Dendritic cell treated with granulocyte-macrophage colony-stimulating factor and Interleukin-4, amounts not matched to agents 40 ng/mL and 50 ng/mL, for 4 days (primary cell): Measurements from ENCODE around the gene NGB.
"Not testable (repeated sequence)": the region's sequence is repeated elsewhere in the genome, so short reads cannot be mapped to it uniquely, and the experiment has no call there.

Experiments used
- H3K27ac Mint-ChIP-seq: one replicate; pipeline ENCODE4 v1.8.0; 2022; ENCODE audit warnings: mild to moderate bottlenecking, mixed read lengths
- H3K27me3 Mint-ChIP-seq: one replicate; pipeline ENCODE4 v1.8.0; 2022; ENCODE audit warnings: mild to moderate bottlenecking, mixed read lengths
- H3K36me3 Mint-ChIP-seq: one replicate; pipeline ENCODE4 v1.8.0; 2022; ENCODE audit warnings: low read depth, mixed read lengths
- H3K4me1 Mint-ChIP-seq: one replicate; pipeline ENCODE4 v1.8.0; 2022; ENCODE audit warnings: low read depth, mixed read lengths
- H3K4me3 Mint-ChIP-seq: one replicate; pipeline ENCODE4 v1.8.0; 2022; ENCODE audit warnings: mild to moderate bottlenecking, moderate library complexity, mixed read lengths
- H3K9me3 Mint-ChIP-seq: one replicate; pipeline ENCODE4 v1.8.0; 2022; ENCODE audit warnings: mixed read lengths
- intact Hi-C: fragments of 100-400 bp; cut with micrococcal nuclease; formaldehyde crosslinking; loops from one replicate; pipeline ENCODE4 v1.15.0; 2022

NGB gene

DNA sequence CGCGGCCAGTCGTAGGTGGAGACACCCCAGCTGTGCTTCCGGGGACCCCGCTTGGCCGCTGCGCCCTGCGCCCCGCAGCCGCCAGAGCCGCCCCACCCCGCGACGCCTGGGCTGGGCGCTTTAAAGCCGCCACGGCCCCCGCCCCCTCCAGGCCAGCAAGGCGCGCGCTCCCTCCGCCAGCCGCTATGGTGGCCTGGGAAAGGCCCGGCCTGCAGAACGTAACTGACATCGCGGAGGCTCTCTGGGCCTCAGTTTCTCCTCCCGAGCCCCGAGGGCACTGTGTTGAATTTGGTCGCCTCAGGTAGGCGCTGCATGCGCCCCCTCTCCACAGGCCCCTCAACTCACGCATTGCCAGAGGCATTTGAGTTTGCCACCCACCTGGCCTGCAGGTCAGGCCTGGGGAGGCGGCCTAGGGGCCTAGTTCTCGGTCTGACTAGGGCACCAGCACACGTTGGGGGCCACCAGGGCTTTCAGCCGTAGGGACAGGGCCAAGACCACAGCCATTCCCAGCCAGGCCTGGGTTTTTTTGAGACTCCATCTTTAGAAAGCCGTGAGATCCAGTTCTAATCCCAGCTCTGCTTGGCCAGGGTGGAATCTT, at the start of gene NGB:
TSS of gene NGB (minus strand) at position 94 of the 598 bp plus-strand sequence. CDS start 269 bp downstream, outside the sequence.
- intact Hi-C loops: no loop called here
- Mint-ChIP-seq H3K4me3 (no peak within 1 kb of the TSS), H3K4me1 (peaks cover 5% of the 10 kb centered on the region), H3K27ac (no peak within 1 kb of the TSS), H3K36me3 (no peaks in the 10 kb centered on the region), H3K9me3 (peaks cover 8% of the 10 kb centered on the region), H3K27me3 (peaks cover 48% of the 10 kb centered on the region)

- no peaks in the 10 kb centered on the region for H3K27me3 Mint-ChIP-seq
- peak within 1 kb of the TSS; percentile 85 for H3K4me3 Mint-ChIP-seq
- peaks cover 10% of the 10 kb centered on the region for H3K4me1 Mint-ChIP-seq
- H3K9me3 Mint-ChIP-seq: no peaks in the 10 kb centered on the region
- intact Hi-C loops: loop anchor here (1.0 to 5.0 kb wide), 4 partner anchors 56 to 232 kb away; partner anchors contain the start of genes CIPC, SAMD15, TMED8 and VIPAS39
- peaks cover 11% of the 10 kb centered on the region for H3K36me3 Mint-ChIP-seq
- peak within 1 kb of the TSS; percentile 98 for H3K27ac Mint-ChIP-seq
Observed at GRCh38 chr14:77320238-77320935, 49.4 kb upstream of the NGB start, which contains the start of gene POMT2. Gene POMT2 (minus strand): TSS chr14:77320883. CDS start chr14:77320681, 202 bp downstream.

DNA sequence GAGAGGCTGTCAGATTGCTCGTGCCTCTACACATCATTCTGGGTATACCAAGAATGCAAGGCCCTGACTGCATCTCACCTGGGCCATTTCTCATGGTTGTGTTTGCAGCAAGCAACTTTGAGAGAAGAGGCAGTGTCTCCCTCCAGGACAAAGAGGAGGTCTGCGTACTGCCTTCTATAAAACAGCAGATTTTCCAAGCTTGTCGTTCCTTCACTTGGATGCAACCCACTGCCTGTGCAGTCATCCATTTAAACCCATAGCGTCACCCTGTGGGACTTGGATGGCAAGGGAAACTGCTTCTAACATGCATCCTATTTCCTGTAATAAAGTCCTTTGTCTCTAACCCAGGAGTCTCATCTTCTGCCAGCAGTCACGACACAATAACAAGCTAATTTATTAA, 48.4 kb upstream of the NGB start:
- no peaks in the 10 kb centered on the region for H3K9me3 Mint-ChIP-seq
- H3K27ac Mint-ChIP-seq: no peak overlapping the region
- no peaks in the 10 kb centered on the region for H3K27me3 Mint-ChIP-seq
- peaks cover 10% of the 10 kb centered on the region for H3K4me1 Mint-ChIP-seq
- intact Hi-C loops: no loop called here
- no peak overlapping the region for H3K4me3 Mint-ChIP-seq
- H3K36me3 Mint-ChIP-seq: peaks cover 11% of the 10 kb centered on the region

DNA sequence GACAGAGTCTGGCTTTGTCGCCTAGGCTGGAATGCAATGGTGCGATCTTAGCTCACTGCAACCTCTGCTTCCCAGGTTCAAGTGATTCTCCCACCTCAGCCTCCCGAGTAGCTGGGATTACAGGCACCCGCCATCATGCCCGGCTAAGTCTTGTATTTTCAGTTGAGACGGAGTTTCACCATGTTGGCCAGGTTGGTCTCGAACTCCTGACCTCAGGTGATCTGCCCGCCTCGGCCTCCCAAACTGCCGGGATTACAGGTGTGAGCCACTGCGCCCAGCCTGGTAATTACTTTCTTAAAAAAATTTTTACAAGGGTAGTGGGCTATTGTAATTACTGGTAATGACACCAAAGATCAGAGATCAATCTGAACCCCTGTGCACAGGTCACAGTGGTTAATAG, 47.8 kb upstream of the NGB start:
- H3K27ac Mint-ChIP-seq, H3K27me3 Mint-ChIP-seq, intact Hi-C loops, H3K4me3 Mint-ChIP-seq, H3K9me3 Mint-ChIP-seq: not testable (repeated sequence)
- H3K36me3 Mint-ChIP-seq: peaks cover 11% of the 10 kb centered on the region
- peaks cover 10% of the 10 kb centered on the region for H3K4me1 Mint-ChIP-seq

GRCh38 chr14:77318006-77318553, 47.1 kb upstream of the NGB start:
- Mint-ChIP-seq H3K4me1 (peaks cover 10% of the 10 kb centered on the region), H3K27me3 (no peaks in the 10 kb centered on the region), H3K36me3 (peaks cover 11% of the 10 kb centered on the region), H3K4me3 (no peak overlapping the region), H3K9me3 (no peaks in the 10 kb centered on the region), H3K27ac (no peak overlapping the region)
- intact Hi-C loops: no loop called here

GRCh38 chr14:77316872-77317301, 45.9 kb upstream of the NGB start:
- peaks cover 11% of the 10 kb centered on the region for H3K36me3 Mint-ChIP-seq
- H3K27ac Mint-ChIP-seq: no peak overlapping the region
- no peak overlapping the region for H3K4me3 Mint-ChIP-seq
- intact Hi-C loops: loop anchor here (1.0 to 2.0 kb wide), 2 partner anchors 16 to 165 kb away; no protein-coding TSS in a partner anchor
- H3K9me3 Mint-ChIP-seq: no peaks in the 10 kb centered on the region
- peaks cover under 1% of the 10 kb centered on the region for H3K4me1 Mint-ChIP-seq
- H3K27me3 Mint-ChIP-seq: no peaks in the 10 kb centered on the region

DNA sequence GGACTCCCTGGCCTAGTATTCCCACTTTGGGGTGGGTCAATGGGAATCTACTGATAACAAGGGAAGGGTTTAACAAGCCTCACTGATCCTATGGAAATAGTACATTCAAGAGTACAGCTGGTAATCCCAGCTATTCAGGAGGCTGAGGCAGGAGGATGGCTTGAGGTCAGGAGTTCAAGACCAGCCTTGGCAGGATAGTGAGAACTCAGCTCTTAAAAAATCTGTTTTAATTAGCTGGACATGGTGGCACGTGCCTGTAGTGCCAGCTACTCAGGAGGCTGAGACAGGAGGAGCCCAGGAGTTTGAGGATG, 45.1 kb upstream of the NGB start:
- Mint-ChIP-seq H3K27me3 (no peaks in the 10 kb centered on the region), H3K9me3 (no peaks in the 10 kb centered on the region), H3K4me3 (no peak overlapping the region)

GRCh38 chr14:77314539-77315457, 43.8 kb upstream of the NGB start:
- intact Hi-C loops: no loop called here
- Mint-ChIP-seq H3K4me3 (no peak overlapping the region), H3K36me3 (no peaks in the 10 kb centered on the region), H3K27me3 (no peaks in the 10 kb centered on the region), H3K9me3 (no peaks in the 10 kb centered on the region), H3K27ac (no peak overlapping the region), H3K4me1 (peaks cover 12% of the 10 kb centered on the region)

More for the DNA sequence above, 45.1 kb upstream of the NGB start:
- Mint-ChIP-seq H3K4me1 (peaks cover 7% of the 10 kb centered on the region), H3K27ac (no peak overlapping the region), H3K36me3 (peaks cover 5% of the 10 kb centered on the region)
- intact Hi-C loops: loop anchor here (1.0 to 2.0 kb wide), 2 partner anchors 15 to 164 kb away; no protein-coding TSS in a partner anchor

- H3K36me3 Mint-ChIP-seq: no peaks in the 10 kb centered on the region
- no peaks in the 10 kb centered on the region for H3K9me3 Mint-ChIP-seq
- no peaks in the 10 kb centered on the region for H3K27me3 Mint-ChIP-seq
- peaks cover 16% of the 10 kb centered on the region for H3K4me1 Mint-ChIP-seq
- intact Hi-C loops: no loop called here
- no peak overlapping the region for H3K27ac Mint-ChIP-seq
- no peak overlapping the region for H3K4me3 Mint-ChIP-seq
Observed at GRCh38 chr14:77314043-77314442, 43.0 kb upstream of the NGB start.

- H3K4me3 Mint-ChIP-seq: no peak overlapping the region
- no peaks in the 10 kb centered on the region for H3K27me3 Mint-ChIP-seq
- no peak overlapping the region for H3K27ac Mint-ChIP-seq
- no peaks in the 10 kb centered on the region for H3K36me3 Mint-ChIP-seq
- H3K4me1 Mint-ChIP-seq: peaks cover 22% of the 10 kb centered on the region
- no peaks in the 10 kb centered on the region for H3K9me3 Mint-ChIP-seq
- intact Hi-C loops: no loop called here
Observed at GRCh38 chr14:77313371-77313770, 42.4 kb upstream of the NGB start.

DNA sequence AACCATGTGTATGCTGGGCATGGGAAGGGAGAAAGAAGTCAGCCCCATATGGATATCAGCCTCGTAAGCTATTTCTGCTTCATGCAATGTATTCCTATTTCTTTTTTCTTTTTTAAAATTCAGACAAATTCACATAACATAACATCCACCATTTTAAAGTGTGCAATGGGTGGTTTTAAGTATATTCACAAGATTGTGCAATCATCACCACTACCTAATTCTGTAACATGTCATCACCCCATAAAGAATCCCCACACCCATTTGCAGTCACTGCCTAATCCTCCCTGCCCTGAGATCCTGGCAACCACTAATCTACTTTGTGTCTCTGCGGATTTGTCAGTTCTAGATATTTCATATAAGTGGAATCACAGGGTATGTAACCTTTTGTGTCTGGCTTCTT, 40.2 kb upstream of the NGB start:
- H3K27me3 Mint-ChIP-seq: no peaks in the 10 kb centered on the region
- no peak overlapping the region for H3K4me3 Mint-ChIP-seq
- peaks cover 1% of the 10 kb centered on the region for H3K36me3 Mint-ChIP-seq
- no peaks in the 10 kb centered on the region for H3K9me3 Mint-ChIP-seq
- no peak overlapping the region for H3K27ac Mint-ChIP-seq
- intact Hi-C loops: no loop called here
- H3K4me1 Mint-ChIP-seq: peaks cover 23% of the 10 kb centered on the region

- Mint-ChIP-seq H3K4me3 (no peak overlapping the region), H3K27ac (no peak overlapping the region), H3K27me3 (no peaks in the 10 kb centered on the region), H3K9me3 (no peaks in the 10 kb centered on the region), H3K4me1 (peaks cover 23% of the 10 kb centered on the region), H3K36me3 (peaks cover 9% of the 10 kb centered on the region)
- intact Hi-C loops: no loop called here
Observed at GRCh38 chr14:77310026-77310425, 39.0 kb upstream of the NGB start.

DNA sequence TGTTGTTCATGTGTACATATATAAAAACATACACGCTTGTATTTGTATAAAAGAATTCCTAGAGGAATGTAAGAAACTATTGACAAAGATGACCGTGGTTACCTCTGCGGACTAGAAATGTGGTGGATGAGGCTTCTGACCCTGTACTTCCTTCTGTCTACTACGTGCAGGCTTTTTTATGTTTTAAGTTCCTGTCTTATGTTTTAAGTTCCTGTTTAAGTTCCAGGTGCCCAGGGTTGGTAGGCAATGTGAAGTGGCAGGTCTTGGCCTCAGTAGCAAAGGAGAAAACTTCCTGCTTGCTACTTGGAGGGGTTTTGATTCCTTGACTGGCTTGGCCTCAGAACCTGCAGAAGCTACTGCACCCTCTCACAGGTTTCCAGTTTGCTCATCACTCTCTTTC, 38.1 kb upstream of the NGB start:
- Mint-ChIP-seq H3K27me3 (no peaks in the 10 kb centered on the region), H3K27ac (no peak overlapping the region), H3K4me1 (peaks cover 29% of the 10 kb centered on the region), H3K4me3 (no peak overlapping the region), H3K36me3 (peaks cover 16% of the 10 kb centered on the region), H3K9me3 (no peaks in the 10 kb centered on the region)
- intact Hi-C loops: no loop called here
